GM12878 (cell line): ENCODE results near the gene WNT11. TPM values are rescaled to one million over a fixed set of nuclear protein-coding genes. Genes with fewer than 3 reads are reported as not detected.

ENCODE experiments used
- FOXM1 ChIP-seq: IDR thresholded peaks from 2 replicates; pipeline ENCODE4 v1.6.1; 2012; ENCODE audit warnings: low read depth, mild to moderate bottlenecking, inconsistent platforms, low read length, moderate library complexity
- IKZF1 ChIP-seq: fragments of 450-650 bp; conservative IDR thresholded peaks from 2 replicates; pipeline ENCODE4 v1.6.1; 2017; ENCODE audit warnings: antibody characterized with exemption, mild to moderate bottlenecking
- IRF4 ChIP-seq: IDR thresholded peaks from 2 replicates; pipeline ENCODE4 v1.6.1; 2011; ENCODE audit warnings: low read depth, low read length
- KAT2A ChIP-seq: conservative IDR thresholded peaks from 2 replicates; pipeline ENCODE4 v1.6.1; 2011; ENCODE audit warnings: low read depth, low read length; ENCODE audit not compliant: control insufficient read depth
- KLF5 ChIP-seq: fragments of 450-650 bp; IDR thresholded peaks from 2 replicates; pipeline ENCODE4 v1.6.1; 2014; ENCODE audit warnings: mild to moderate bottlenecking; ENCODE audit not compliant: partially characterized antibody
- NFYA ChIP-seq: IDR thresholded peaks from 2 replicates; pipeline ENCODE4 v1.6.1; 2011; ENCODE audit warnings: low read depth, mild to moderate bottlenecking, low read length, improper control_type of control experiment, borderline replicate concordance
- RAD21 ChIP-seq: IDR thresholded peaks from 2 replicates; pipeline ENCODE4 v1.6.1; 2011; ENCODE audit warnings: mild to moderate bottlenecking, low read depth, low read length, moderate library complexity; ENCODE audit not compliant: insufficient read depth
- RBBP5 ChIP-seq: fragments of 200-600 bp; sonication (generic); conservative IDR thresholded peaks from 2 replicates; pipeline ENCODE4 v1.6.1; 2016
- SMC3 ChIP-seq: IDR thresholded peaks from 2 replicates; pipeline ENCODE4 v1.6.1; 2011; ENCODE audit warnings: low read length, improper control_type of control experiment, borderline replicate concordance
- TCF3 ChIP-seq: IDR thresholded peaks from 2 replicates; pipeline ENCODE4 v1.6.1; 2012; ENCODE audit warnings: low read depth, mild to moderate bottlenecking, low read length, borderline replicate concordance; ENCODE audit not compliant: insufficient read depth
- polyA plus RNA-seq, 11 experiments: library from polyadenylated mRNA; depleted of rRNA in 4 of 11; unstranded in 6 of 11; stranded (reverse) in 5 of 11; fragments of >200 nt; fragmentation: Nextera tagmentation in 4 of 11; fragmentation: Illumina TruSeq in 1 of 11; extraction: Ambion mirVana in 4 of 11; extraction: Trizol in 1 of 11; gene quantifications; 1 replicate in 1 of 11; 2 replicates in 10 of 11; pipeline versions ENCODE4 v1.2.1 to v1.2.3, GENCODE V29; 2011 to 2016; ENCODE audit warnings: inconsistent platforms in 2 of 11, missing spikeins in 2 of 11, low read depth in 1 of 11
- total RNA-seq, 4 experiments: library from RNA; depleted of rRNA in 3 of 4; stranded (reverse); fragments of >200 nt in 3 of 4; fragmentation: Illumina TruSeq in 1 of 4; extraction: Trizol in 1 of 4; gene quantifications; 2 replicates each; pipeline versions ENCODE4 v1.2.1 to v1.2.3, GENCODE V29; 2013 to 2021
- TF ChIP-seq, protein P1 (sequence below): fragments of 150-350 bp; IDR thresholded peaks from 2 replicates; pipeline ENCODE4 v1.6.1; 2014; ENCODE audit warnings: mild to moderate bottlenecking, low read depth, low read length
- TF ChIP-seq, protein P2 (sequence below): fragments of 450-650 bp; IDR thresholded peaks from 2 replicates; pipeline ENCODE4 v1.6.1; 2017; ENCODE audit warnings: mild to moderate bottlenecking, moderate library complexity
- TF ChIP-seq, protein P3 (sequence below): fragments of 450-650 bp; IDR thresholded peaks from 2 replicates; pipeline ENCODE4 v1.6.1; 2014; ENCODE audit warnings: mild to moderate bottlenecking
- TF ChIP-seq, protein P4 (sequence below): IDR thresholded peaks from 2 replicates; pipeline ENCODE4 v1.6.1; 2012; ENCODE audit warnings: low read length, inconsistent platforms
- TF ChIP-seq, protein P5 (sequence below): fragments of 450-650 bp; IDR thresholded peaks from 2 replicates; pipeline ENCODE4 v1.6.1; 2017; ENCODE audit warnings: mild to moderate bottlenecking, low read depth, inconsistent platforms; ENCODE audit not compliant: poor library complexity, severe bottlenecking

The WNT11 gene
- total and polyA plus RNA-seq, 10 of the 15 experiments (the other 5 are each of a cell fraction or from before 2014, with no cell fraction given): 0.05 to 0.19 TPM; not detected in 8

DNA sequence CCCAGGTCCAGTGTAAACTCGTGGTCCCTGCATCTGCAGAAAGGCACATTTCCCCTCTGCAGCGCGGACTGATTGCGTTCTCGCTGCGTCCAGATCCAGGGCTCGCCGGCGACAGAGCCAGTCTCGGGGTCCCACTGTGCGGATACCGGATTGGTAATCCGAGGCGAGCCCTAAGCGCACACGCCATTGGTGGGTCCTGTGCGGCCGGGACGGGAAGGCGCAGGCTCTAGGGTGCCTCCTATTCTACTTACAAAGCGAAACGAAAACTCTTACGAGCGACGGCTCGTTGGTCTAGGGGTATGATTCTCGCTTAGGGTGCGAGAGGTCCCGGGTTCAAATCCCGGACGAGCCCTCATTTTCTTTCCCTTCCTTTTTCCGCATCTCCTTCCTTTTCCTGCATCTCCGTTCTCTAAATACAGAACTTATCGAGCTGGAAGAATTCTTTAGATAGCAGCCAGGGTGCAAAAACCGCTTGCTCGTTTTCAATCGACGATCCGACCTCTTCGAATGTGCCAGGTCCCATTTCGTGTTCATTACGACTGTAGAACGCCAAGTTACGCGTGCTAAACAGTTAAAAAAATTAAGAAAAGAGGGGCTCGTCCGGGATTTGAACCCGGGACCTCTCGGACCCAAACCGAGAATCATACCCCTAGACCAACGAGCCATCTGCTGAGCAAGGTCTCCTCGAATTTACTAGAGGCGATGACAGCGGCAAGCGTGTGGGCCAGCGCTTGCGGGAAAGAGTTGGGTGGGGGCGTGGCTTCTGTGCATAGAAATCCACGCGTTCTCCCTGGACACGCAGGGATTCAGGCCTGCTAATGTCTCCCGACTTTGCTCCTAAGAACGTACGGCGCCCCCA lies 29.2 kb upstream of the WNT11 start (continued):
- TF ChIP-seq TCF3 (no peak; the same call in 1 of the 2 replicates), NFYA (no peak), KLF5 (peak; percentile 49), FOXM1 (peak; percentile 60; the same call in 1 of the 2 replicates), RAD21 (no peak), KAT2A (no peak), IRF4 (no peak; the same call in 1 of the 2 replicates), SMC3 (no peak), RBBP5 (no peak), IKZF1 (peak; percentile 64)
- TF ChIP-seq, protein P1, sequence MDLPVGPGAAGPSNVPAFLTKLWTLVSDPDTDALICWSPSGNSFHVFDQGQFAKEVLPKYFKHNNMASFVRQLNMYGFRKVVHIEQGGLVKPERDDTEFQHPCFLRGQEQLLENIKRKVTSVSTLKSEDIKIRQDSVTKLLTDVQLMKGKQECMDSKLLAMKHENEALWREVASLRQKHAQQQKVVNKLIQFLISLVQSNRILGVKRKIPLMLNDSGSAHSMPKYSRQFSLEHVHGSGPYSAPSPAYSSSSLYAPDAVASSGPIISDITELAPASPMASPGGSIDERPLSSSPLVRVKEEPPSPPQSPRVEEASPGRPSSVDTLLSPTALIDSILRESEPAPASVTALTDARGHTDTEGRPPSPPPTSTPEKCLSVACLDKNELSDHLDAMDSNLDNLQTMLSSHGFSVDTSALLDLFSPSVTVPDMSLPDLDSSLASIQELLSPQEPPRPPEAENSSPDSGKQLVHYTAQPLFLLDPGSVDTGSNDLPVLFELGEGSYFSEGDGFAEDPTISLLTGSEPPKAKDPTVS: 0 out of 2 replicates have a peak, but pooled peaks have one; percentile 71
- TF ChIP-seq, protein P2, sequence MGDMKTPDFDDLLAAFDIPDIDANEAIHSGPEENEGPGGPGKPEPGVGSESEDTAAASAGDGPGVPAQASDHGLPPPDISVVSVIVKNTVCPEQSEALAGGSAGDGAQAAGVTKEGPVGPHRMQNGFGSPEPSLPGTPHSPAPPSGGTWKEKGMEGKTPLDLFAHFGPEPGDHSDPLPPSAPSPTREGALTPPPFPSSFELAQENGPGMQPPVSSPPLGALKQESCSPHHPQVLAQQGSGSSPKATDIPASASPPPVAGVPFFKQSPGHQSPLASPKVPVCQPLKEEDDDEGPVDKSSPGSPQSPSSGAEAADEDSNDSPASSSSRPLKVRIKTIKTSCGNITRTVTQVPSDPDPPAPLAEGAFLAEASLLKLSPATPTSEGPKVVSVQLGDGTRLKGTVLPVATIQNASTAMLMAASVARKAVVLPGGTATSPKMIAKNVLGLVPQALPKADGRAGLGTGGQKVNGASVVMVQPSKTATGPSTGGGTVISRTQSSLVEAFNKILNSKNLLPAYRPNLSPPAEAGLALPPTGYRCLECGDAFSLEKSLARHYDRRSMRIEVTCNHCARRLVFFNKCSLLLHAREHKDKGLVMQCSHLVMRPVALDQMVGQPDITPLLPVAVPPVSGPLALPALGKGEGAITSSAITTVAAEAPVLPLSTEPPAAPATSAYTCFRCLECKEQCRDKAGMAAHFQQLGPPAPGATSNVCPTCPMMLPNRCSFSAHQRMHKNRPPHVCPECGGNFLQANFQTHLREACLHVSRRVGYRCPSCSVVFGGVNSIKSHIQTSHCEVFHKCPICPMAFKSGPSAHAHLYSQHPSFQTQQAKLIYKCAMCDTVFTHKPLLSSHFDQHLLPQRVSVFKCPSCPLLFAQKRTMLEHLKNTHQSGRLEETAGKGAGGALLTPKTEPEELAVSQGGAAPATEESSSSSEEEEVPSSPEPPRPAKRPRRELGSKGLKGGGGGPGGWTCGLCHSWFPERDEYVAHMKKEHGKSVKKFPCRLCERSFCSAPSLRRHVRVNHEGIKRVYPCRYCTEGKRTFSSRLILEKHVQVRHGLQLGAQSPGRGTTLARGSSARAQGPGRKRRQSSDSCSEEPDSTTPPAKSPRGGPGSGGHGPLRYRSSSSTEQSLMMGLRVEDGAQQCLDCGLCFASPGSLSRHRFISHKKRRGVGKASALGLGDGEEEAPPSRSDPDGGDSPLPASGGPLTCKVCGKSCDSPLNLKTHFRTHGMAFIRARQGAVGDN: no peak
- TF ChIP-seq, protein P3, sequence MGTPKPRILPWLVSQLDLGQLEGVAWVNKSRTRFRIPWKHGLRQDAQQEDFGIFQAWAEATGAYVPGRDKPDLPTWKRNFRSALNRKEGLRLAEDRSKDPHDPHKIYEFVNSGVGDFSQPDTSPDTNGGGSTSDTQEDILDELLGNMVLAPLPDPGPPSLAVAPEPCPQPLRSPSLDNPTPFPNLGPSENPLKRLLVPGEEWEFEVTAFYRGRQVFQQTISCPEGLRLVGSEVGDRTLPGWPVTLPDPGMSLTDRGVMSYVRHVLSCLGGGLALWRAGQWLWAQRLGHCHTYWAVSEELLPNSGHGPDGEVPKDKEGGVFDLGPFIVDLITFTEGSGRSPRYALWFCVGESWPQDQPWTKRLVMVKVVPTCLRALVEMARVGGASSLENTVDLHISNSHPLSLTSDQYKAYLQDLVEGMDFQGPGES: peak; percentile 20; the same call in 1 of the 2 replicates
- TF ChIP-seq, protein P4, sequence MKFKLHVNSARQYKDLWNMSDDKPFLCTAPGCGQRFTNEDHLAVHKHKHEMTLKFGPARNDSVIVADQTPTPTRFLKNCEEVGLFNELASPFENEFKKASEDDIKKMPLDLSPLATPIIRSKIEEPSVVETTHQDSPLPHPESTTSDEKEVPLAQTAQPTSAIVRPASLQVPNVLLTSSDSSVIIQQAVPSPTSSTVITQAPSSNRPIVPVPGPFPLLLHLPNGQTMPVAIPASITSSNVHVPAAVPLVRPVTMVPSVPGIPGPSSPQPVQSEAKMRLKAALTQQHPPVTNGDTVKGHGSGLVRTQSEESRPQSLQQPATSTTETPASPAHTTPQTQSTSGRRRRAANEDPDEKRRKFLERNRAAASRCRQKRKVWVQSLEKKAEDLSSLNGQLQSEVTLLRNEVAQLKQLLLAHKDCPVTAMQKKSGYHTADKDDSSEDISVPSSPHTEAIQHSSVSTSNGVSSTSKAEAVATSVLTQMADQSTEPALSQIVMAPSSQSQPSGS: no peak
- TF ChIP-seq, protein P5, sequence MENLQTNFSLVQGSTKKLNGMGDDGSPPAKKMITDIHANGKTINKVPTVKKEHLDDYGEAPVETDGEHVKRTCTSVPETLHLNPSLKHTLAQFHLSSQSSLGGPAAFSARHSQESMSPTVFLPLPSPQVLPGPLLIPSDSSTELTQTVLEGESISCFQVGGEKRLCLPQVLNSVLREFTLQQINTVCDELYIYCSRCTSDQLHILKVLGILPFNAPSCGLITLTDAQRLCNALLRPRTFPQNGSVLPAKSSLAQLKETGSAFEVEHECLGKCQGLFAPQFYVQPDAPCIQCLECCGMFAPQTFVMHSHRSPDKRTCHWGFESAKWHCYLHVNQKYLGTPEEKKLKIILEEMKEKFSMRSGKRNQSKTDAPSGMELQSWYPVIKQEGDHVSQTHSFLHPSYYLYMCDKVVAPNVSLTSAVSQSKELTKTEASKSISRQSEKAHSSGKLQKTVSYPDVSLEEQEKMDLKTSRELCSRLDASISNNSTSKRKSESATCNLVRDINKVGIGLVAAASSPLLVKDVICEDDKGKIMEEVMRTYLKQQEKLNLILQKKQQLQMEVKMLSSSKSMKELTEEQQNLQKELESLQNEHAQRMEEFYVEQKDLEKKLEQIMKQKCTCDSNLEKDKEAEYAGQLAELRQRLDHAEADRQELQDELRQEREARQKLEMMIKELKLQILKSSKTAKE: peak; percentile 95
